H1 (cell line): ENCODE data around the gene CENPA. TPM values are rescaled to one million over a fixed set of nuclear protein-coding genes. Genes with fewer than 3 reads are reported as not detected.

Experiments
- CTCF ChIA-PET: fragments of 300-600 bp; sonication (Branson Sonifier 250); formaldehyde crosslinking; loops from one replicate; lab custom pipeline; 2021; ENCODE audit not compliant: partially characterized antibody; lab: Charles Lee
- POLR2A ChIA-PET: fragments of 300-600 bp; sonication (Branson Sonifier 250); formaldehyde crosslinking; loops from one replicate; lab custom pipeline; 2021; ENCODE audit warnings: inconsistent platforms; ENCODE audit not compliant: partially characterized antibody; lab: Charles Lee
- DNase-seq, 2 experiments: peaks; one replicate each; pipeline versions ENCODE4 v3.0.0 to v3.0.0-alpha.2; 2010 to 2022; ENCODE audit warnings: low spot score in 2 of 2, low read depth in 1 of 2, mixed read lengths in 1 of 2
- FAIRE-seq: peaks from 2 replicates; lab custom pipeline; 2011; peaks lifted over from hg19 to GRCh38; lab: Jason Lieb, UNC
- H2AFZ ChIP-seq: 2 replicates; pipeline ENCODE4 v1.8.1; 2012; ENCODE audit warnings: low read length, inconsistent platforms
- H2AK5ac ChIP-seq: 2 replicates; pipeline ENCODE4 v1.6.1; 2013; ENCODE audit warnings: low read depth, low read length
- H2BK120ac ChIP-seq: replicated peaks from 2 replicates; pipeline ENCODE3; 2013; ENCODE audit warnings: low read depth, low read length, inconsistent platforms
- H2BK12ac ChIP-seq: 2 replicates; pipeline ENCODE4 v1.6.1; 2013; ENCODE audit warnings: low read depth, low read length
- H2BK15ac ChIP-seq: 2 replicates; pipeline ENCODE4 v1.6.1; 2013; ENCODE audit warnings: low read length
- H2BK20ac ChIP-seq: 2 replicates; pipeline ENCODE4 v1.6.1; 2013; ENCODE audit warnings: low read length
- H2BK5ac ChIP-seq: 2 replicates; pipeline ENCODE4 v1.6.1; 2013; ENCODE audit warnings: low read depth, low read length
- H3K14ac ChIP-seq: 2 replicates; pipeline ENCODE4 v1.6.1; 2013; ENCODE audit warnings: inconsistent platforms; ENCODE audit not compliant: insufficient read length
- H3K18ac ChIP-seq: 2 replicates; pipeline ENCODE4 v1.6.1; 2013; ENCODE audit warnings: low read length; ENCODE audit errors: extremely low read depth
- H3K23ac ChIP-seq: 2 replicates; pipeline ENCODE4 v1.6.1; 2013; ENCODE audit warnings: inconsistent platforms; ENCODE audit not compliant: insufficient read length
- H3K23me2 ChIP-seq: 2 replicates; pipeline ENCODE4 v1.6.1; 2013; ENCODE audit warnings: low read depth, low read length
- H3K27ac ChIP-seq: 2 replicates; pipeline ENCODE4 v1.6.1; 2011; ENCODE audit warnings: low read depth, low read length, inconsistent platforms
- H3K27me3 ChIP-seq, 4 experiments: replicated peaks in 1 of 4; 1 replicate in 1 of 4; 2 replicates in 3 of 4; pipeline versions ENCODE4 v1.6.1 to v1.8.1; 2011 to 2013; ENCODE audit warnings: low read length in 3 of 4, mild to moderate bottlenecking in 3 of 4, inconsistent platforms in 2 of 4, mixed read lengths in 2 of 4, moderate library complexity in 1 of 4; ENCODE audit not compliant: control insufficient read depth in 3 of 4, insufficient read depth in 3 of 4; ENCODE audit errors: extremely low read depth in 1 of 4
- H3K36me3 ChIP-seq, 4 experiments: 2 replicates each; pipeline versions ENCODE4 v1.6.1 to v1.8.1; 2011 to 2013; ENCODE audit warnings: mild to moderate bottlenecking in 4 of 4, low read length in 3 of 4, moderate library complexity in 2 of 4, control low read depth in 1 of 4, inconsistent platforms in 1 of 4; ENCODE audit not compliant: insufficient read depth in 4 of 4, control insufficient read depth in 2 of 4
- H3K4ac ChIP-seq: replicated peaks from 2 replicates; pipeline ENCODE3; 2013; ENCODE audit warnings: low read length, low read depth, mixed read lengths, inconsistent platforms; ENCODE audit not compliant: insufficient read length
- H3K4me1 ChIP-seq, 4 experiments: replicated peaks in 1 of 4; 1 replicate in 1 of 4; 2 replicates in 3 of 4; pipeline versions ENCODE4 v1.6.1 to v1.8.1; 2011 to 2013; ENCODE audit warnings: low read length in 3 of 4, inconsistent platforms in 2 of 4, mixed read lengths in 1 of 4; ENCODE audit not compliant: insufficient read depth in 4 of 4, control insufficient read depth in 3 of 4
- H3K4me2 ChIP-seq, 2 experiments: 2 replicates each; pipeline versions ENCODE4 v1.6.1 to v1.8.1; 2011 to 2013; ENCODE audit warnings: low read depth in 2 of 2, low read length in 2 of 2, control low read depth in 1 of 2, inconsistent platforms in 1 of 2, mild to moderate bottlenecking in 1 of 2; ENCODE audit not compliant: insufficient read depth in 1 of 2
- H3K4me3 ChIP-seq, 4 experiments: fragments of 200-600, 300-600 bp in 1 of 4; sonication (generic), shearing (Covaris generic), sonication (Bioruptor Twin) in 1 of 4; 2 replicates each; pipeline versions ENCODE4 v1.5.1 to v1.8.1; 2011 to 2016; ENCODE audit warnings: low read length in 4 of 4, low read depth in 3 of 4, control low read depth in 2 of 4, inconsistent platforms in 2 of 4, mild to moderate bottlenecking in 2 of 4, mixed read lengths in 1 of 4, moderate library complexity in 1 of 4; ENCODE audit not compliant: insufficient read depth in 2 of 4; ENCODE audit errors: extremely low read depth in 1 of 4
- H3K56ac ChIP-seq: replicated peaks from 2 replicates; pipeline ENCODE3; 2013; ENCODE audit warnings: low read depth, mild to moderate bottlenecking, mixed read lengths, low read length, inconsistent platforms; ENCODE audit not compliant: insufficient read length
- H3K79me1 ChIP-seq: 2 replicates; pipeline ENCODE4 v1.6.1; 2013; ENCODE audit warnings: low read depth, low read length, control low read depth
- H3K79me2 ChIP-seq, 2 experiments: 2 replicates each; pipeline versions ENCODE4 v1.6.1 to v1.8.1; 2012 to 2013; ENCODE audit warnings: low read length in 2 of 2, mild to moderate bottlenecking in 2 of 2, inconsistent platforms in 1 of 2; ENCODE audit not compliant: insufficient read depth in 2 of 2, control insufficient read depth in 1 of 2
- H3K9ac ChIP-seq, 4 experiments: replicated peaks in 1 of 4; 1 replicate in 1 of 4; 2 replicates in 3 of 4; pipeline versions ENCODE4 v1.6.1 to v1.8.1; 2011 to 2013; ENCODE audit warnings: low read depth in 3 of 4, low read length in 3 of 4, control low read depth in 2 of 4, mild to moderate bottlenecking in 2 of 4, moderate library complexity in 2 of 4, inconsistent platforms in 1 of 4; ENCODE audit errors: extremely low read depth in 1 of 4
- H3K9me3 ChIP-seq, 2 experiments: 2 replicates each; pipeline versions ENCODE4 v1.6.1 to v1.8.1; 2012 to 2013; ENCODE audit warnings: mild to moderate bottlenecking in 2 of 2, moderate library complexity in 2 of 2, control low read depth in 1 of 2, inconsistent platforms in 1 of 2, low read depth in 1 of 2, low read length in 1 of 2, mixed read lengths in 1 of 2; ENCODE audit not compliant: insufficient read depth in 2 of 2
- H4K20me1 ChIP-seq, 2 experiments: replicated peaks in 1 of 2; 2 replicates each; pipeline versions ENCODE3 to v1.8.1; 2011 to 2013; ENCODE audit warnings: inconsistent platforms in 2 of 2, low read length in 2 of 2, mild to moderate bottlenecking in 1 of 2; ENCODE audit not compliant: insufficient read depth in 2 of 2, control insufficient read depth in 1 of 2
- H4K5ac ChIP-seq: 2 replicates; pipeline ENCODE4 v1.6.1; 2013; ENCODE audit warnings: low read length, low read depth, mixed read lengths, inconsistent platforms; ENCODE audit not compliant: insufficient read length
- H4K8ac ChIP-seq: 2 replicates; pipeline ENCODE4 v1.8.0; 2013; ENCODE audit warnings: mild to moderate bottlenecking, moderate library complexity, low read length, inconsistent platforms; ENCODE audit not compliant: insufficient read depth; ENCODE audit errors: extremely low read depth
- H4K91ac ChIP-seq: replicated peaks from 2 replicates; pipeline ENCODE3; 2013; ENCODE audit warnings: low read length, mixed read lengths, inconsistent platforms; ENCODE audit not compliant: insufficient read length
- CTBP2 ChIP-seq: IDR thresholded peaks from 2 replicates; pipeline ENCODE4 v1.7.0; 2011; ENCODE audit warnings: borderline replicate concordance, mild to moderate bottlenecking, moderate library complexity, mixed read lengths, low read length; ENCODE audit not compliant: insufficient read depth, insufficient read length
- EGR1 ChIP-seq: IDR thresholded peaks from 2 replicates; pipeline ENCODE4 v1.6.1; 2011; ENCODE audit warnings: low read depth, low read length, borderline replicate concordance
- FOSL1 ChIP-seq: IDR thresholded peaks from 2 replicates; pipeline ENCODE4 v1.6.1; 2011; ENCODE audit warnings: mild to moderate bottlenecking, low read depth, low read length, moderate library complexity; ENCODE audit not compliant: insufficient read depth
- GTF2F1 ChIP-seq: IDR thresholded peaks from 2 replicates; pipeline ENCODE4 v1.6.1; 2012; ENCODE audit warnings: low read depth, low read length, improper control_type of control experiment, borderline replicate concordance
- JUN ChIP-seq: IDR thresholded peaks from 2 replicates; pipeline ENCODE4 v1.6.1; 2011; ENCODE audit warnings: low read depth, mild to moderate bottlenecking, improper control_type of control experiment, low read length
- RFX5 ChIP-seq: IDR thresholded peaks from 2 replicates; pipeline ENCODE4 v1.6.1; 2011; ENCODE audit warnings: low read depth, low read length, improper control_type of control experiment, borderline replicate concordance
- SRF ChIP-seq: IDR thresholded peaks from 2 replicates; pipeline ENCODE4 v1.6.1; 2011; ENCODE audit warnings: mild to moderate bottlenecking, low read depth, low read length, moderate library complexity
- TCF12 ChIP-seq: IDR thresholded peaks from 2 replicates; pipeline ENCODE4 v1.6.1; 2011; ENCODE audit warnings: low read depth, mild to moderate bottlenecking, low read length
- TEAD4 ChIP-seq: IDR thresholded peaks from 2 replicates; pipeline ENCODE4 v1.6.1; 2012; ENCODE audit warnings: low read depth, low read length, inconsistent platforms, mixed read lengths
- WGBS, 2 experiments: shearing (Covaris generic) in 1 of 2; methylation state at CpG; one replicate each; pipeline versions ENCODE4 v1.1.6 to v1.1.7; 2013 to 2015; ENCODE audit warnings: low lambda C conversion rate in 2 of 2, mixed read lengths in 2 of 2, inconsistent platforms in 1 of 2, low coverage in 1 of 2, missing lambda C conversion rate in 1 of 2; ENCODE audit not compliant: insufficient replicate concordance in 2 of 2, insufficient coverage in 1 of 2, insufficient read length in 1 of 2; ENCODE audit errors: extremely low coverage in 1 of 2, missing lambda C conversion rate in 1 of 2; 5-methylcytosine and 5-hydroxymethylcytosine counted together
- polyA plus RNA-seq, 7 experiments: library from polyadenylated mRNA; depleted of rRNA in 3 of 7; stranded (reverse) in 5 of 7; unstranded in 2 of 7; fragments of >200 nt in 5 of 7; fragments of 200-250 nt in 2 of 7; gene quantifications; 1 replicate in 5 of 7; 2 replicates in 1 of 7; 4 replicates in 1 of 7; pipeline versions ENCODE4 v1.2.1 to v1.2.3, GENCODE V29; 2011 to 2013; ENCODE audit warnings: missing spikeins in 2 of 7, mixed read lengths in 2 of 7
- total RNA-seq: library from RNA; stranded (reverse); fragmentation: NEBNext Ultra II Directional; extraction: Animal tissue kit (Norgen Biotek cat#: 25700); gene quantifications from 2 replicates; pipeline ENCODE4 v1.2.1, GENCODE V29; 2021

Gene CENPA
- total and polyA plus RNA-seq, 2 of the 8 experiments (the other 6 are each of a cell fraction or from before 2014, with no cell fraction given), result 19.4 to 30.9 TPM

DNA sequence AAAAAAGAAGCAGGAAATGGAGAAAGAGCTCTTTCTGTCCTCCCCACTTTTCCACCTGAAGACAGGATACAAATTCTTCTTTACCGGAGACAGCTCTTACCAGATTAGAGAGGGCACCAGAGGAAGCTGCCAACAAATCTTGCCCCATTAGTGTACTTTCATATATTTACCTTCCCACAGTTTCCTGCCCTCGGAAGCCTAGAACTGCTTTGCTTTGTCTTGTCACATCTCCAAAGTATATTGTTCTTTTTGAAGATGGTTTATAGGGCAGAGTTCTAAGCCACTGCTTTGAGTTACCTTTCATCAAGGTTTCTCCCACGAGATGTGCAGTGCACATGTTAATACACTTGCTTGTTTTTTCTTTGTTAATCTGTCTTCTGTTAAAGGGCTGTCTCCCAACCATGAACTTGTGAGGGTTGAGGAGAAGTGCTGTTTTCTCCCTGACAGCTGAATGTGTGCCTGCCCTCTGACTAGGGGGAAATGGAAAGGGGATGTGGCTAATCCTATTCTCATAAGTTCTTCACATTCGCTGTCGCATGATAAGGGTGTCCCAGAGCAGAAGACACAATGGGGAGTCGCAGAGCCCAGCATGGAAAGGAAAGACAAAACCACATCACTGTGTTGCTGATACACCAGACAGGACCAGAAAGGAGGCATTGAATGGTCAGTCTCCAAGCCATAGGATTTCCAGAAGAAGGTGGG lies 24.2 kb downstream of the CENPA start:
- FAIRE-seq, result no peak
- CTCF ChIA-PET, result interaction anchor here (0.9 to 1.1 kb wide), 2 partner anchors 9 to 36 kb away, joined by 3 to 4 read pairs; no protein-coding TSS in a partner anchor
- no peak overlapping the region for H3K4ac ChIP-seq

More for the DNA sequence above, 24.2 kb downstream of the CENPA start:
- no peaks in the 10 kb centered on the region for H3K79me1 ChIP-seq
- H4K8ac ChIP-seq, result no peak overlapping the region
- H2BK12ac ChIP-seq, result no peak overlapping the region
- no peak overlapping the region for H2AFZ ChIP-seq
- no peak overlapping the region for H4K91ac ChIP-seq
- H3K9me3 ChIP-seq, result no peaks in the 10 kb centered on the region; a peak in 1 of 4 replicates
- no peaks in the 10 kb centered on the region for H3K79me2 ChIP-seq
- no peaks in the 10 kb centered on the region for H3K23me2 ChIP-seq
- H2BK15ac ChIP-seq, result no peak overlapping the region
- POLR2A ChIA-PET, result no interaction called here
- no peak overlapping the region for H3K9ac ChIP-seq
- H3K4me2 ChIP-seq, result no peak overlapping the region
- no peak overlapping the region for H2BK5ac ChIP-seq
- H4K5ac ChIP-seq, result no peak overlapping the region
- no peak overlapping the region for H3K14ac ChIP-seq
- H2AK5ac ChIP-seq, result no peak overlapping the region
- H3K27me3 ChIP-seq, result no peaks in the 10 kb centered on the region; a peak in 1 of 7 replicates
- no peaks in the 10 kb centered on the region; a peak in 2 of 7 replicates for H3K4me1 ChIP-seq
- no peak overlapping the region for H3K4me3 ChIP-seq
- no peak overlapping the region for H3K56ac ChIP-seq
- H3K23ac ChIP-seq, result no peak overlapping the region
- WGBS, 2 experiments, result 72% methylated on average over 6 of the region's 6 CpGs; no CpG with 5 or more reads in 1 of the 2 experiments
- no peak overlapping the region for H2BK20ac ChIP-seq
- H2BK120ac ChIP-seq, result no peak overlapping the region
- no peak overlapping the region for H3K18ac ChIP-seq
- no peaks in the 10 kb centered on the region for H4K20me1 ChIP-seq
- no peaks in the 10 kb centered on the region for H3K36me3 ChIP-seq
- no peak for DNase-seq
- no peak overlapping the region for H3K27ac ChIP-seq
- TF ChIP-seq GTF2F1, result no peak
- TF ChIP-seq FOSL1, result no peak
- no peak for TF ChIP-seq SRF
- no peak for TF ChIP-seq CTBP2
- TF ChIP-seq TCF12, result no peak
- TF ChIP-seq JUN, result no peak
- no peak for TF ChIP-seq TEAD4
- no peak for TF ChIP-seq RFX5
- no peak for TF ChIP-seq EGR1
